ENCODE data around the gene NPM3. TPM values are rescaled to one million over a fixed set of nuclear protein-coding genes. Genes with fewer than 3 reads are reported as not detected.

NPM3 gene
- total and polyA plus RNA-seq, 2 experiments from 2014 or later = 14.6 to 78.9 TPM

DNA sequence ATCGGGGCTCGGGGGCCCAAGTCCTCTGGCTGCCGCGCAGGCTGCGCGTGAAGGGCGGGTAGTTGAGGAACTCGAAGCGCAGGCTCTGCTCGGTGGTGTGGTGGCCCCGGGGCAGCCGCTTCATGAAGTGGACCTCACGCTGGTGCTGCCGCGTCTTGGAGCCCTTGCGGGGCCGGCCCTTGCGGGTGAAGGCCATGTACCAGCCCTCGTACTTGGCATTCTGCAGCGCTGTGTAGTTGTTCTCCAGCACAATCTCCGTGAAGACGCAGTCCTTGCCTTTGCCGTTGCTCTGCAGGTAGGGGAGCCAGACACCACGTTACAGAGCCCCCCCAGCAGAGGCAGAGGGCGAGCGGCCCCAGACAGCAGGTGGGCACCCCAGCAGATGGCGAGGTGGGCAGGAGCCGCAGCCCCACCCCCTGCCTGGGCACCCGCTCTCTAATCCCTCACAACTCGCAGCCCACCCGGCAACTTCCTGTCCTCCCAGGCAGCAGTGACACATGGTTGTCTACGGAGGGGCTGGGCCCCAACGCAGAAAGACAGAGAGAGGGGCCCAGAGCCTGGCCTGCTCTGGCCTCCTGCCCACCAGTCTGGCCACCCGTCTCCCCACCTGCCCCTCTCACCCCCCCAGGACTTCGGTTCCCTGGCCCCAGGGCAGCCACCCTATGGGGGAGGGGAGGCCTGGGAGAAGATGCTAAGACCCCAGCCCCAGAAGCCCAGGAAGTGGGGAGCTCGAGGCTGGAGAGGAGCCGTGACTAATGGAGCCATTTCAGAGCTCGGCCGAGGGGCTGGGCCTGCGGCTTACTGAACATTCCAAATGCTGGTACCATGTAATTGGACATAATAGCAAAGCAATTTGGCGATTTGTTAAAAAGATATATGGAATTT, 12.7 kb downstream of the NPM3 start:
- TF ChIP-seq, protein P1, sequence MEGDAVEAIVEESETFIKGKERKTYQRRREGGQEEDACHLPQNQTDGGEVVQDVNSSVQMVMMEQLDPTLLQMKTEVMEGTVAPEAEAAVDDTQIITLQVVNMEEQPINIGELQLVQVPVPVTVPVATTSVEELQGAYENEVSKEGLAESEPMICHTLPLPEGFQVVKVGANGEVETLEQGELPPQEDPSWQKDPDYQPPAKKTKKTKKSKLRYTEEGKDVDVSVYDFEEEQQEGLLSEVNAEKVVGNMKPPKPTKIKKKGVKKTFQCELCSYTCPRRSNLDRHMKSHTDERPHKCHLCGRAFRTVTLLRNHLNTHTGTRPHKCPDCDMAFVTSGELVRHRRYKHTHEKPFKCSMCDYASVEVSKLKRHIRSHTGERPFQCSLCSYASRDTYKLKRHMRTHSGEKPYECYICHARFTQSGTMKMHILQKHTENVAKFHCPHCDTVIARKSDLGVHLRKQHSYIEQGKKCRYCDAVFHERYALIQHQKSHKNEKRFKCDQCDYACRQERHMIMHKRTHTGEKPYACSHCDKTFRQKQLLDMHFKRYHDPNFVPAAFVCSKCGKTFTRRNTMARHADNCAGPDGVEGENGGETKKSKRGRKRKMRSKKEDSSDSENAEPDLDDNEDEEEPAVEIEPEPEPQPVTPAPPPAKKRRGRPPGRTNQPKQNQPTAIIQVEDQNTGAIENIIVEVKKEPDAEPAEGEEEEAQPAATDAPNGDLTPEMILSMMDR (IDR thresholded peaks at IDR 0.05; ENCODE audit: low read depth, low read length) = no peak
- Histone ChIP-seq H3K36me3 (no peaks in the 10 kb centered on the region), H3K27ac (no peak overlapping the region), H3K27me3 (peaks cover 35% of the 10 kb centered on the region), H3K4me3 (no peak overlapping the region), H3K9me3 (ENCODE audit: low read depth) (no peaks in the 10 kb centered on the region), H3K4me1 (ENCODE audit: low read depth) (peaks cover 9% of the 10 kb centered on the region)
- DNase-seq (ENCODE audit: low read depth in 1 of 2, low spot score in 1 of 2) = no peak

- H3K4me3 ChIP-seq = no peak overlapping the region
- TF ChIP-seq, protein P1 (IDR thresholded peaks at IDR 0.05; ENCODE audit: low read depth, low read length) = no peak
- peaks cover 25% of the 10 kb centered on the region for H3K27me3 ChIP-seq
- DNase-seq (ENCODE audit: low read depth in 1 of 2, low spot score in 1 of 2) = no peak
- no peak overlapping the region for H3K27ac ChIP-seq
- H3K9me3 ChIP-seq (ENCODE audit: low read depth) = no peaks in the 10 kb centered on the region
- peaks cover 9% of the 10 kb centered on the region for H3K4me1 ChIP-seq (ENCODE audit: low read depth)
- H3K36me3 ChIP-seq = no peaks in the 10 kb centered on the region
These were observed 13.6 kb downstream of the NPM3 start for GRCh38 chr10:101769541-101770180.

DNA sequence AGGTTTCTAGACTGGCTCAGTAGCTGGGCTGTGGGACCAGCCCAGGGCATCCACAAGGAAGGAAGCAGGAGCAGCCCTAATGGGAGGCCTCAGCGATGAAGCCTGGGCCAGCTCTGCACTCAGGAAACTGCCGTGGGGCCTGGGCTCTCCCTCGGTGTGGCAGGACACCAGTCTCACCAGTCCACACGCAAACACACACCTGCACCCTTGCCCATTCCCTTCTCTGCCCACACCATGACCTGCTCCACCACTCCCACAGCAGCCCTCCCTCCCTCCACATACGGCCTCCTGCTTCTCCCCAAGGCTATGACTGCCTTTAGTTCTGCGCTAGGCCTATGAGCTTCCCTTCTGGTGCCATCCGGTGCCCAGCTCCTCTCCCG, 14.5 kb downstream of the NPM3 start:
- H3K27me3 ChIP-seq = peaks cover 17% of the 10 kb centered on the region
- DNase-seq (ENCODE audit: low read depth in 1 of 2, low spot score in 1 of 2) = no peak

GRCh38 chr10:101767966-101768790, 15.1 kb downstream of the NPM3 start:
- H3K4me3 ChIP-seq = no peak overlapping the region
- no peak for DNase-seq (ENCODE audit: low read depth in 1 of 2, low spot score in 1 of 2)
- peaks cover 11% of the 10 kb centered on the region for H3K27me3 ChIP-seq
- H3K4me1 ChIP-seq (ENCODE audit: low read depth) = peaks cover 9% of the 10 kb centered on the region
- no peaks in the 10 kb centered on the region for H3K36me3 ChIP-seq
- TF ChIP-seq, protein P1 (IDR thresholded peaks at IDR 0.05; ENCODE audit: low read depth, low read length) = no peak
- H3K27ac ChIP-seq = no peak overlapping the region
- H3K9me3 ChIP-seq (ENCODE audit: low read depth) = no peaks in the 10 kb centered on the region

More for the DNA sequence above, 14.5 kb downstream of the NPM3 start:
- Histone ChIP-seq H3K4me3 (no peak overlapping the region), H3K36me3 (no peaks in the 10 kb centered on the region), H3K9me3 (ENCODE audit: low read depth) (no peaks in the 10 kb centered on the region), H3K4me1 (ENCODE audit: low read depth) (peaks cover 9% of the 10 kb centered on the region), H3K27ac (no peak overlapping the region)
- TF ChIP-seq, protein P1 (IDR thresholded peaks at IDR 0.05; ENCODE audit: low read depth, low read length) = no peak

GRCh38 chr10:101767600-101767945, 15.7 kb downstream of the NPM3 start:
- H3K4me1 ChIP-seq (ENCODE audit: low read depth) = peaks cover 9% of the 10 kb centered on the region
- H3K27me3 ChIP-seq = peaks cover 5% of the 10 kb centered on the region
- H3K27ac ChIP-seq = no peak overlapping the region
- no peaks in the 10 kb centered on the region for H3K9me3 ChIP-seq (ENCODE audit: low read depth)
- DNase-seq (ENCODE audit: low read depth in 1 of 2, low spot score in 1 of 2) = no peak
- TF ChIP-seq, protein P1 (IDR thresholded peaks at IDR 0.05; ENCODE audit: low read depth, low read length) = no peak
- no peak overlapping the region for H3K4me3 ChIP-seq
- H3K36me3 ChIP-seq = no peaks in the 10 kb centered on the region

Measured in cardiac muscle cell (in vitro differentiated cells and primary cell).